PC-3 (cell line): ENCODE results near the gene AJUBA.

Experiments
- EZH2 ChIP-seq: fragments of 300-600 bp; sonication (generic); IDR thresholded peaks from one replicate; pipeline ENCODE4 v1.6.1; 2017; ENCODE audit warnings: antibody characterized with exemption, mild to moderate bottlenecking, low read length; ENCODE audit not compliant: unreplicated experiment
- TF ChIP-seq, protein P1 (sequence below): fragments of 300-600 bp; sonication (generic); conservative IDR thresholded peaks from 2 replicates; pipeline ENCODE4 v1.5.1; 2017; ENCODE audit warnings: antibody characterized with exemption, low read depth, mild to moderate bottlenecking, low read length

GRCh38 chr14:22991852-22992251 lies 9.5 kb upstream of the AJUBA start:
- TF ChIP-seq, protein P1, sequence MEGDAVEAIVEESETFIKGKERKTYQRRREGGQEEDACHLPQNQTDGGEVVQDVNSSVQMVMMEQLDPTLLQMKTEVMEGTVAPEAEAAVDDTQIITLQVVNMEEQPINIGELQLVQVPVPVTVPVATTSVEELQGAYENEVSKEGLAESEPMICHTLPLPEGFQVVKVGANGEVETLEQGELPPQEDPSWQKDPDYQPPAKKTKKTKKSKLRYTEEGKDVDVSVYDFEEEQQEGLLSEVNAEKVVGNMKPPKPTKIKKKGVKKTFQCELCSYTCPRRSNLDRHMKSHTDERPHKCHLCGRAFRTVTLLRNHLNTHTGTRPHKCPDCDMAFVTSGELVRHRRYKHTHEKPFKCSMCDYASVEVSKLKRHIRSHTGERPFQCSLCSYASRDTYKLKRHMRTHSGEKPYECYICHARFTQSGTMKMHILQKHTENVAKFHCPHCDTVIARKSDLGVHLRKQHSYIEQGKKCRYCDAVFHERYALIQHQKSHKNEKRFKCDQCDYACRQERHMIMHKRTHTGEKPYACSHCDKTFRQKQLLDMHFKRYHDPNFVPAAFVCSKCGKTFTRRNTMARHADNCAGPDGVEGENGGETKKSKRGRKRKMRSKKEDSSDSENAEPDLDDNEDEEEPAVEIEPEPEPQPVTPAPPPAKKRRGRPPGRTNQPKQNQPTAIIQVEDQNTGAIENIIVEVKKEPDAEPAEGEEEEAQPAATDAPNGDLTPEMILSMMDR, result no peak
- TF ChIP-seq EZH2, result no peak
